Keratinocyte (primary cell): ENCODE measurements around the gene PKD1. TPM values are rescaled to one million over a fixed set of nuclear protein-coding genes. Genes with fewer than 3 reads are reported as not detected.

Experiments
- DNase-seq: peaks from one replicate; pipeline ENCODE4 v3.0.0-alpha.2; 2011; ENCODE audit warnings: low read depth, missing footprints, low spot score
- FAIRE-seq: peaks from 2 replicates; lab custom pipeline; 2011; peaks lifted over from hg19 to GRCh38; lab: Jason Lieb, UNC
- H2AFZ ChIP-seq: 2 replicates; pipeline ENCODE4 v1.6.0; 2012; ENCODE audit warnings: low read length, control low read depth, inconsistent platforms; ENCODE audit not compliant: control insufficient read depth
- H3K27ac ChIP-seq: 2 replicates; pipeline ENCODE4 v1.5.1; 2011; ENCODE audit warnings: low read length; ENCODE audit not compliant: control insufficient read depth, insufficient read depth
- H3K27me3 ChIP-seq: 3 replicates; pipeline ENCODE4 v1.6.0; 2011; ENCODE audit warnings: low read length; ENCODE audit not compliant: control insufficient read depth, insufficient read depth; ENCODE audit errors: extremely low read depth
- H3K36me3 ChIP-seq, 2 experiments: 2 replicates in 1 of 2; 3 replicates in 1 of 2; pipeline ENCODE4 v1.5.1; 2011; ENCODE audit warnings: low read length in 2 of 2, mild to moderate bottlenecking in 1 of 2; ENCODE audit not compliant: control insufficient read depth in 2 of 2, insufficient read depth in 2 of 2; ENCODE audit errors: extremely low read depth in 1 of 2
- H3K4me1 ChIP-seq: 3 replicates; pipeline ENCODE4 v1.5.1; 2011; ENCODE audit warnings: low read length; ENCODE audit not compliant: control insufficient read depth, insufficient read depth; ENCODE audit errors: extremely low read depth
- H3K4me2 ChIP-seq: 3 replicates; pipeline ENCODE4 v1.6.0; 2011; ENCODE audit warnings: low read depth, low read length; ENCODE audit not compliant: control insufficient read depth, insufficient read depth; ENCODE audit errors: extremely low read depth
- H3K4me3 ChIP-seq, 3 experiments: fragments of 200-600 bp in 1 of 3; sonication (generic) in 1 of 3; 2 replicates in 2 of 3; 3 replicates in 1 of 3; pipeline ENCODE4 v1.5.1; 2011 to 2016; ENCODE audit warnings: low read length in 3 of 3, mild to moderate bottlenecking in 3 of 3, control low read depth in 2 of 3, inconsistent platforms in 1 of 3, low read depth in 1 of 3, mixed read lengths in 1 of 3, mixed run types in 1 of 3, moderate library complexity in 1 of 3; ENCODE audit not compliant: control insufficient read depth in 2 of 3, insufficient read depth in 2 of 3; ENCODE audit errors: extremely low read depth in 1 of 3
- H3K79me2 ChIP-seq: 2 replicates; pipeline ENCODE4 v1.6.0; 2012; ENCODE audit warnings: low read length; ENCODE audit not compliant: control insufficient read depth, insufficient read depth
- H3K9ac ChIP-seq: 3 replicates; pipeline ENCODE4 v1.6.0; 2011; ENCODE audit warnings: low read length; ENCODE audit not compliant: control insufficient read depth, insufficient read depth; ENCODE audit errors: extremely low read depth
- H3K9me1 ChIP-seq: 3 replicates; pipeline ENCODE4 v1.6.0; 2011; ENCODE audit warnings: low read length; ENCODE audit not compliant: control insufficient read depth, insufficient read depth; ENCODE audit errors: extremely low read depth
- H3K9me3 ChIP-seq: 2 replicates; pipeline ENCODE4 v1.5.1; 2012; ENCODE audit warnings: low read depth, low read length; ENCODE audit not compliant: control insufficient read depth
- H4K20me1 ChIP-seq: 3 replicates; pipeline ENCODE4 v1.6.0; 2011; ENCODE audit warnings: low read length; ENCODE audit not compliant: control insufficient read depth, insufficient read depth; ENCODE audit errors: extremely low read depth
- EZH2 ChIP-seq: IDR thresholded peaks from one replicate; pipeline ENCODE4 v1.6.1; 2012; ENCODE audit warnings: inconsistent platforms, mild to moderate bottlenecking, low read length, moderate library complexity
- dilution Hi-C: fragments of 300-500 bp; cut with MboI; formaldehyde crosslinking; loops from one replicate; pipeline ENCODE4 v1.7.0; 2020; ENCODE audit warnings: low sequenced_read_pairs; ENCODE audit not compliant: extremely low pct_ligation_motif_present
- polyA plus RNA-seq, 5 experiments: library from polyadenylated mRNA; depleted of rRNA in 3 of 5; stranded (reverse) in 3 of 5; stranded (forward) in 1 of 5; unstranded in 1 of 5; fragments of >200 nt; gene quantifications; 1 replicate in 1 of 5; 2 replicates in 3 of 5; 3 replicates in 1 of 5; pipeline versions ENCODE4 v1.2.1 to v1.2.3, GENCODE V29; 2011 to 2012; ENCODE audit warnings: missing spikeins in 2 of 5, low read depth in 1 of 5, low replicate concordance in 1 of 5
- TF ChIP-seq, protein P1 (sequence below), 3 experiments: IDR thresholded peaks in 1 of 3; conservative IDR thresholded peaks in 1 of 3; optimal IDR thresholded peaks in 1 of 3; 2 replicates in 2 of 3; 3 replicates in 1 of 3; pipeline versions ENCODE3 to v1.5.1; 2011; ENCODE audit warnings: low read length in 3 of 3, mild to moderate bottlenecking in 3 of 3, moderate library complexity in 2 of 3, control low read depth in 1 of 3, inconsistent platforms in 1 of 3; ENCODE audit not compliant: insufficient read depth in 2 of 3; ENCODE audit errors: extremely low read depth in 1 of 3

PKD1 gene
- polyA plus RNA-seq, 1 donor (not counting 4 experiments of a cell fraction or from before 2014, with no cell fraction given) = 10.6 TPM

DNA sequence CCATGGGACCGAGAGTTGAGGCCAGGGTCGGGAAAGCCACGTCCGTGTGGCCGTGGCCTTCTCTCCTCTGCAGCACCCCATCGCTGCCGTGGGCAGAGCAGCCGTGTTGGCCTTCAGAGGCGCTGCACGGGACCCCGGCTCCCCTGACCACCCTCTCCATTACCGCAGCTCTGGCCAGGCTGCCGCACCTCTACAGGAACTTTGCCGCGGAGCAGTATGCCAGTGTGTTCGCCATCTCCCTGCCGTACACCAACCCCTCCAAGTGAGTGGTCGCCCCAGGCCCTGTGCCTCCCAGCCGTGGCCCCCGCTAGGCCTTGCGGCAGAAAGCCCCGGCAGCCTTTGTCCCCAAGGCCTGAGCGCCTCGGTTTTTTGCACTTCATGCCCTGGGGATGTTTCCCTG lies 60.1 kb downstream of the PKD1 start:
- no peak overlapping the region for H3K4me2 ChIP-seq
- H3K36me3 ChIP-seq = peaks cover 21 to 25% of the 10 kb centered on the region in 2 experiments
- H3K9ac ChIP-seq = no peak overlapping the region
- H3K79me2 ChIP-seq = no peaks in the 10 kb centered on the region
- H3K27ac ChIP-seq = no peak overlapping the region
- dilution Hi-C loops = no loop called here
- no peak overlapping the region for H2AFZ ChIP-seq
- H3K4me1 ChIP-seq = peaks cover 15% of the 10 kb centered on the region
- H3K9me1 ChIP-seq = no peaks in the 10 kb centered on the region
- H3K4me3 ChIP-seq = no peak overlapping the region
- no peaks in the 10 kb centered on the region for H3K9me3 ChIP-seq
- H4K20me1 ChIP-seq = no peaks in the 10 kb centered on the region
- FAIRE-seq (no peak), DNase-seq (no peak)
- no peak for TF ChIP-seq EZH2
- TF ChIP-seq, protein P1, sequence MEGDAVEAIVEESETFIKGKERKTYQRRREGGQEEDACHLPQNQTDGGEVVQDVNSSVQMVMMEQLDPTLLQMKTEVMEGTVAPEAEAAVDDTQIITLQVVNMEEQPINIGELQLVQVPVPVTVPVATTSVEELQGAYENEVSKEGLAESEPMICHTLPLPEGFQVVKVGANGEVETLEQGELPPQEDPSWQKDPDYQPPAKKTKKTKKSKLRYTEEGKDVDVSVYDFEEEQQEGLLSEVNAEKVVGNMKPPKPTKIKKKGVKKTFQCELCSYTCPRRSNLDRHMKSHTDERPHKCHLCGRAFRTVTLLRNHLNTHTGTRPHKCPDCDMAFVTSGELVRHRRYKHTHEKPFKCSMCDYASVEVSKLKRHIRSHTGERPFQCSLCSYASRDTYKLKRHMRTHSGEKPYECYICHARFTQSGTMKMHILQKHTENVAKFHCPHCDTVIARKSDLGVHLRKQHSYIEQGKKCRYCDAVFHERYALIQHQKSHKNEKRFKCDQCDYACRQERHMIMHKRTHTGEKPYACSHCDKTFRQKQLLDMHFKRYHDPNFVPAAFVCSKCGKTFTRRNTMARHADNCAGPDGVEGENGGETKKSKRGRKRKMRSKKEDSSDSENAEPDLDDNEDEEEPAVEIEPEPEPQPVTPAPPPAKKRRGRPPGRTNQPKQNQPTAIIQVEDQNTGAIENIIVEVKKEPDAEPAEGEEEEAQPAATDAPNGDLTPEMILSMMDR (optimal IDR thresholded peaks at IDR 0.05 in 1 of 3, IDR thresholded peaks at IDR 0.05 in 1 of 3, conservative IDR thresholded peaks at IDR 0.05 in 1 of 3; ENCODE audit: extremely low read depth in 1 of 3, insufficient read depth in 2 of 3, low read length in 3 of 3) = no peak
- H3K27me3 ChIP-seq = no peaks in the 10 kb centered on the region

DNA sequence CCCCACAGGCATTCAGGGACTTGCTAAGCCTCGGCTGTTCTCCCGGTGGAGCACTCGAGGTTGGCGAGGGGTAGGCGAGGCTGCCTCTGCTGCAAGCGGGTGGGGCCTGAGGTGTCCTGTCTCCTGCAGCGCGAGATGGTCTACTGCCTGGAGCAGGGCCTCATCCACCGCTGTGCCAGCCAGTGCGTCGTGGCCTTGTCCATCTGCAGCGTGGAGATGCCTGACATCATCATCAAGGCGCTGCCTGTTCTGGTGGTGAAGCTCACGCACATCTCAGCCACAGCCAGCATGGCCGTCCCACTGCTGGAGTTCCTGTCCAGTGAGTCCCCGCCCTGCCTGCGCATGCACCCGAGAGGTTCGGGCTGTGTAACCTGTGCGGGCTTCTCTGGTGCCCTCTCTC lies 61.6 kb downstream of the PKD1 start:
- Histone ChIP-seq H3K9me1 (no peaks in the 10 kb centered on the region), H3K4me3 (no peak overlapping the region), H3K9me3 (no peaks in the 10 kb centered on the region), H3K27ac (no peak overlapping the region), H4K20me1 (no peaks in the 10 kb centered on the region), H2AFZ (no peak overlapping the region), H3K27me3 (no peaks in the 10 kb centered on the region), H3K4me1 (peaks cover 13% of the 10 kb centered on the region), H3K9ac (no peak overlapping the region), H3K36me3 (peaks cover 16 to 29% of the 10 kb centered on the region in 2 experiments), H3K79me2 (no peaks in the 10 kb centered on the region), H3K4me2 (no peak overlapping the region)
- dilution Hi-C loops = no loop called here
- TF ChIP-seq, protein P1 (optimal IDR thresholded peaks at IDR 0.05 in 1 of 3, IDR thresholded peaks at IDR 0.05 in 1 of 3, conservative IDR thresholded peaks at IDR 0.05 in 1 of 3; ENCODE audit: extremely low read depth in 1 of 3, insufficient read depth in 2 of 3, low read length in 3 of 3) = no peak
- TF ChIP-seq EZH2 = no peak
- FAIRE-seq (no peak), DNase-seq (no peak)
